Placental epithelial cell (primary cell): ENCODE measurements around the gene CCDC182. TPM values are rescaled to one million over a fixed set of nuclear protein-coding genes. Genes with fewer than 3 reads are reported as not detected.

Experiments used
- small RNA-seq: library from RNA; depleted of rRNA; stranded (forward); fragments of <200 nt; gene quantifications from one replicate; pipeline ENCODE3, GENCODE V24; 2012
- total RNA-seq: library from RNA; depleted of rRNA; stranded (reverse); fragments of >200 nt; gene quantifications from 2 replicates; pipeline ENCODE4 v1.2.3, GENCODE V29; 2012

Gene CCDC182
- total RNA-seq = not detected in 2 replicates

DNA sequence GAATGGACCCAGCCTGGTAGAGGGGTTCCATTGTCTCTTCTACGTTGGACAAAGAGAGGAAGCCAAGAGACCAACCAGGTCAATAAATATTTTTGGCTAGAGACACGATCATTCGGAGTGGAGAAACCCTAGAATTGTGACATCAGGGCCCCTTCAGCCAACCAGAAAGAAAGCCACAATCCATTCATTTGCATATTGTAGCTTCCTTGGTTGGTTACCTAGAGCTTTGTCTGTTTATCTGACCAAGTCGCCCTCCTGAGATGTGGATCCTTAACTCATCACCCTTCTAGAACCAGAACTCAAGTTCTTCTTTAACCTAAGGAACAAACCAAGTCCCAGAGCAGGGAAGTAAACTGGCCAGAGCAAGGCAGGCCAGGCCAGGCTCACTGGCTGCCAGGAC, at the start of gene CCDC182:
CCDC182 (minus strand) TSS at position 58 of the 400 bp plus-strand sequence; CDS start at position 31, 27 bp downstream.

Small RNA genes within 50 kb of the gene (small RNA-seq; reads per million reads assigned to genes)
- gene RN7SKP94 = not detected

Other genes starting within 250 kb of the CCDC182 start
- 9.0 and 22.6 TPM in 2 replicates for gene MRPS23, start 104.7 kb upstream of the CCDC182 start, total RNA-seq
- gene CUEDC1, start 210.1 kb upstream of the CCDC182 start, total RNA-seq = 21.7 and 28.7 TPM in 2 replicates
- 63.2 and 75.8 TPM in 2 replicates for gene VEZF1, start 243.0 kb upstream of the CCDC182 start, total RNA-seq